CMK (cell line): ENCODE measurements around the gene RDH16.
"Not testable (repeated sequence)": the region's sequence is repeated elsewhere in the genome, so short reads cannot be mapped to it uniquely, and the experiment has no call there.

ENCODE experiments used
- DNase-seq: peaks from one replicate; pipeline ENCODE4 v3.0.0-alpha.2; 2010; ENCODE audit warnings: low read depth

Gene RDH16

GRCh38 chr12:56921346-56921745, 36.1 kb downstream of the RDH16 start:
- DNase-seq, result no peak

DNA sequence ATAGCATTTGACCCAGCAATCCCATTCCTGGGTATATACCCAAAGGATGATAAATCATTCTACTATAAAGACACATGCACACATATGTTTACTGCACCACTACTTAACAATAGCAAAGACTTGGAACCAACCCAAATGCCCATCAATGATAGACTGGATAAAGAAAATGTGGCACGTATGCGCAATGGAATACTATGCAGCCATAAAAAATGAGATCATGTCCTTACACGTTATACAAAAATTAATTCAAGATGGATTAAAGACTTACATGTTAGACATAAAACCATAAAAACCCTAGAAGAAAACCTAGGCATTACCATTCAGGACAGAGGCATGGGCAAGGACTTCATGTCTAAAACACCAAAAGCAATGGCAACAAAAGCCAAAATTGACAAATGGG, 39.3 kb downstream of the RDH16 start:
- DNase-seq, result not testable (repeated sequence)

DNA sequence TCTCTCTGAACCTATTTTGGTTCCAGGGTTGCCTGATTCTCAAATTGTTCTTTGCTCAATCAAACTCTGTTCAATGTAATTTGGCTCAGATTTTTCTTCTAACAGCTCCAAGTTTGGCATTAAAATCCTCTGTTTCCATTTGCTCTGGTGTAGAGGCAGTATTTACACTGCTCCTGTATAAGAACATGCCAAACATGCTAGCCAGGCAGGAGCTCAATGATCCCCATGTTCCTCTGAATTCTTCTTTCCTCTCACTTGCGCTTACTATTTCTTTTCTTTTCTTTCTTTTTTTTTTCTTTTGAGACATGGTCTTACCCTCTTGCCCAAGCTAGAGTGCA, 40.4 kb downstream of the RDH16 start:
- DNase-seq, result no peak

DNA sequence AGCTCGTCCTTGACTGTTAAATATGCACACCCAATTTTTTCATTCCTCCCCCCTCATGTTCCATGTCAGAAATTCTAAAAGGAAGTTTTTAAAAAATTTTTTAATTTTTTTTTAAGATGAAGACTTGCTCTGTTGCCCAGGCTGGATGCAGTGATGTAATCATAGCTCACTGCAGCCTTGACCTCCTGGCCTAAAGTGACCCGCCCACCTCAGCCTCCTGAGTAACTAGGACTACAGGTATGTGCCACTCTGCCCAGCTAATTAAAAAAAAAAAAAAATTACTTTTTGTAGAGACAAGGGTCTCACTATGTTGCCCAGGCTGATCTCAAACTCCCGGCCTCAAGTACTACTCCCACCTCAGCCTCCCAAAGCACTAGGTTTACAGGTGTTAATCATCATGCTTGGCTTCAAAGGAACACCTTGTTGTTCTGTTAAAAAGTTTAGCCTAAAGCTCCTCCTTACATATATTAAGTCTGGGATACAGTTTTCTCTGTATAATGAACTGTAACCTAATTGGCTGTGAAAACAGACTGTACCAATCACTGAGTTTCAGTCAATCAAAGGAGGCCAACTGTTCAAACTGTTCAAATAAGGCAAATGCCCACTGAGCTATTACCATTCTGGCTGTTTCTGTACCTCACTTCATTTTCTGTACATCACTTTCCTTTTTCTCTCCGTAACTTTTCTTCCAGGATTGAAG, 41.0 kb downstream of the RDH16 start:
- DNase-seq, result no peak

DNA sequence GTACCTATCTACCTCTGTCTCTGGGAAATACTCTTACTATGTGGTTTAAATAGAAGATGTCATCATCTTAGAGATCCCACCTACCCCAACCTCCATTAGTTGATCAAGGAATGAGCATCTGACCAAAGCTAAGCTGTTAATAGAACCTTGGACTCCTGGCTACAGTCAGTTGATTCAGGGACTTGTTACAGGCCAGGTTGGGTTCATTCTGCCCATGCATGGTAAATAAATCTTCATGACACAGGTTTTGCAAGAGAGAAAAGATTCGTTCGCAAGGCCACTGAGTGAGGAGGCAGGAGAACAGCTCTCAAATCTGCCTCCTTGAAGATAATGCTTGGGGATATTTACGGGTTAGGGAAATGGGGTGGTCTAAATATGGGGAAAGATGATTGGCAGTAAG, 42.7 kb downstream of the RDH16 start:
- no peak for DNase-seq

GRCh38 chr12:56914256-56914655, 43.2 kb downstream of the RDH16 start:
- DNase-seq, result no peak

DNA sequence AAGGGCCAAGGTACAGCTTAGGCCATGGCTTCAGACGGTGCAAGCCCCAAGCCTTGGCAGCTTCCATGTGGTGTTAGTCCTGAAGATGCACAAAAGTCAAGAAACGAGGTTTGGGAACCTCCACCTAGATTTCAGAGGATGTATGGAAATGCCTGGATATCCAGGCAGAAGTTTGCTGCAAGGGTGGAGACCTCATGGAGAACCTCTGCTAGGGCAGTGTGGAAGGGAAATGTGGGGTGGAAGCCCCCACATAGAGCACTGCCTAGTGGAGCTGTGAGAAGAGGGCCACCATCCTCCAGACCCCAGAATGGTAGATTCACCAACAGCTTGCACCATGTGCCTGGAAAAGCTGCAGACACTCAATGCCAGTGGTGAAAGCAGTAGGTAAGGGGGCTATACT, 48.0 kb downstream of the RDH16 start:
- not testable (repeated sequence) for DNase-seq

- no peak for DNase-seq
These were observed 49.3 kb downstream of the RDH16 start for GRCh38 chr12:56908136-56908535.

GRCh38 chr12:56905852-56906251, 51.6 kb downstream of the RDH16 start:
- DNase-seq, result no peak

DNA sequence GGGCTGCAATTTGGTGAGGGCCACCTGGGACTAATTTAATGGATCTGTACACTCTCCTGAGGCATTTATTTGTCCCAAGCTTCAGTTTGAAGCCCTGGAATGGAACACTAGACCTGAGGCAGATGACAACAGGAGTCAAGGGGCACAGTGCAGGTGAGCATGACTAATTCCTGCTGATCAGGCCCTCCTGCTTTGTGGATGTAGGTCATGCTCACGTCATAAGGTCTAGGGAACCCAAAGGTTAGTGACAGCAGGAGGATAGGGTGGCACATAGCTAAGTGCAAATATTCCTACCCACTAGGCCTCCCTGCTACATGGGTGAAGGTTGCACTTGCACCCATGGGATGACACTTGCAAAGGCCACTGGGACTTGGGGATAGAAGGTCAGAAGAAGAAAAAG, 54.0 kb downstream of the RDH16 start:
- no peak for DNase-seq
